Peyer's patch (tissue), 4 donors: ENCODE results near the gene RFX4.

Source experiments
- CTCF ChIP-seq, 6 experiments: fragments of 450-650 bp in 4 of 6; fragments of 200-600 bp in 2 of 6; sonication (generic) in 1 of 6; IDR thresholded peaks; one replicate each; pipeline ENCODE4 v1.5.1; 2017 to 2019; ENCODE audit warnings: antibody characterized with exemption in 6 of 6, mild to moderate bottlenecking in 3 of 6, moderate library complexity in 1 of 6
- POLR2A ChIP-seq, 2 donors: fragments of 450-650 bp; IDR thresholded peaks; one replicate each; pipeline ENCODE4 v1.5.1; 2017; ENCODE audit warnings: antibody characterized with exemption in 2 of 2, mild to moderate bottlenecking in 2 of 2, moderate library complexity in 2 of 2

- TF ChIP-seq CTCF (IDR thresholded peaks at IDR 0.05) (no peak), POLR2A (IDR thresholded peaks at IDR 0.05) (no peak)
Measured at GRCh38 chr12:106766393-106766826, 183.6 kb downstream of the RFX4 start.
